Body of pancreas (tissue), 4 donors: ENCODE data around the gene PIMREG.

Experiments used
- POLR2A ChIP-seq, 3 donors: fragments of 450-650 bp; IDR thresholded peaks; one replicate each; pipeline ENCODE4 v1.6.1; 2016; ENCODE audit warnings: antibody characterized with exemption in 3 of 3, mild to moderate bottlenecking in 2 of 3
- TF ChIP-seq, protein P1 (sequence below), 7 experiments: fragments of 450-650 bp in 4 of 7; fragments of 200-600 bp in 3 of 7; sonication (generic) in 3 of 7; IDR thresholded peaks; one replicate each; pipeline ENCODE4 v1.5.1; 2016 to 2019; ENCODE audit warnings: antibody characterized with exemption in 7 of 7

GRCh38 chr17:6457688-6458459, 13.6 kb downstream of the PIMREG start:
- TF ChIP-seq, protein P1, sequence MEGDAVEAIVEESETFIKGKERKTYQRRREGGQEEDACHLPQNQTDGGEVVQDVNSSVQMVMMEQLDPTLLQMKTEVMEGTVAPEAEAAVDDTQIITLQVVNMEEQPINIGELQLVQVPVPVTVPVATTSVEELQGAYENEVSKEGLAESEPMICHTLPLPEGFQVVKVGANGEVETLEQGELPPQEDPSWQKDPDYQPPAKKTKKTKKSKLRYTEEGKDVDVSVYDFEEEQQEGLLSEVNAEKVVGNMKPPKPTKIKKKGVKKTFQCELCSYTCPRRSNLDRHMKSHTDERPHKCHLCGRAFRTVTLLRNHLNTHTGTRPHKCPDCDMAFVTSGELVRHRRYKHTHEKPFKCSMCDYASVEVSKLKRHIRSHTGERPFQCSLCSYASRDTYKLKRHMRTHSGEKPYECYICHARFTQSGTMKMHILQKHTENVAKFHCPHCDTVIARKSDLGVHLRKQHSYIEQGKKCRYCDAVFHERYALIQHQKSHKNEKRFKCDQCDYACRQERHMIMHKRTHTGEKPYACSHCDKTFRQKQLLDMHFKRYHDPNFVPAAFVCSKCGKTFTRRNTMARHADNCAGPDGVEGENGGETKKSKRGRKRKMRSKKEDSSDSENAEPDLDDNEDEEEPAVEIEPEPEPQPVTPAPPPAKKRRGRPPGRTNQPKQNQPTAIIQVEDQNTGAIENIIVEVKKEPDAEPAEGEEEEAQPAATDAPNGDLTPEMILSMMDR (IDR thresholded peaks at IDR 0.05) = no peak
- TF ChIP-seq POLR2A (IDR thresholded peaks at IDR 0.05) = no peak
